Osteoblast (primary cell): Measurements from ENCODE around the gene MYLK2. TPM values are rescaled to one million over a fixed set of nuclear protein-coding genes. Genes with fewer than 3 reads are reported as not detected.
A peak's percentile ranks its signal among the peaks of the same experiment; 100 is the strongest.

Experiments
- DNase-seq: peaks from one replicate; pipeline ENCODE4 v3.0.0; 2011; ENCODE audit warnings: low spot score, mixed read lengths; ENCODE audit not compliant: insufficient read length; ENCODE audit errors: missing footprints
- H2AFZ ChIP-seq: 2 replicates; pipeline ENCODE4 v1.6.0; 2011; ENCODE audit warnings: mild to moderate bottlenecking, low read length
- H3K27ac ChIP-seq: 2 replicates; pipeline ENCODE4 v1.5.1; 2011; ENCODE audit warnings: mild to moderate bottlenecking, low read depth, low read length, moderate library complexity
- H3K27me3 ChIP-seq: 2 replicates; pipeline ENCODE4 v1.6.0; 2012; ENCODE audit warnings: mild to moderate bottlenecking, control low read depth, inconsistent platforms, low read length, moderate library complexity; ENCODE audit not compliant: insufficient read depth
- H3K36me3 ChIP-seq: 2 replicates; pipeline ENCODE4 v1.5.1; 2011; ENCODE audit warnings: mild to moderate bottlenecking, low read length, control low read depth, moderate library complexity; ENCODE audit not compliant: insufficient read depth
- H3K4me1 ChIP-seq: 2 replicates; pipeline ENCODE4 v1.5.1; 2011; ENCODE audit warnings: mild to moderate bottlenecking, low read length, control low read depth, moderate library complexity; ENCODE audit not compliant: insufficient read depth
- H3K4me2 ChIP-seq: 2 replicates; pipeline ENCODE4 v1.6.0; 2011; ENCODE audit warnings: mild to moderate bottlenecking, low read length; ENCODE audit not compliant: insufficient read depth
- H3K4me3 ChIP-seq: fragments of 200-600 bp; sonication (generic); 3 replicates; pipeline ENCODE4 v1.5.1; 2012; ENCODE audit warnings: mild to moderate bottlenecking, low read length, inconsistent platforms; ENCODE audit not compliant: insufficient read depth
- H3K79me2 ChIP-seq: 2 replicates; pipeline ENCODE4 v1.6.0; 2012; ENCODE audit warnings: mild to moderate bottlenecking, low read length, control low read depth, inconsistent platforms; ENCODE audit not compliant: insufficient read depth
- H3K9me3 ChIP-seq: 2 replicates; pipeline ENCODE4 v1.5.1; 2011; ENCODE audit warnings: low read depth, low read length, control low read depth
- H4K20me1 ChIP-seq: 2 replicates; pipeline ENCODE4 v1.6.0; 2012; ENCODE audit warnings: mild to moderate bottlenecking, low read length, control low read depth; ENCODE audit not compliant: insufficient read depth
- total RNA-seq: library from RNA; depleted of rRNA; stranded (reverse); fragments of >200 nt; gene quantifications from 2 replicates; pipeline ENCODE4 v1.2.3, GENCODE V29; 2012
- TF ChIP-seq, protein P1 (sequence below): IDR thresholded peaks from 2 replicates; pipeline ENCODE4 v1.5.1; 2011; ENCODE audit warnings: mild to moderate bottlenecking, low read depth, low read length, moderate library complexity; ENCODE audit errors: extremely low read depth

The MYLK2 gene
- total RNA-seq, 1 donor = 0.36 TPM

DNA sequence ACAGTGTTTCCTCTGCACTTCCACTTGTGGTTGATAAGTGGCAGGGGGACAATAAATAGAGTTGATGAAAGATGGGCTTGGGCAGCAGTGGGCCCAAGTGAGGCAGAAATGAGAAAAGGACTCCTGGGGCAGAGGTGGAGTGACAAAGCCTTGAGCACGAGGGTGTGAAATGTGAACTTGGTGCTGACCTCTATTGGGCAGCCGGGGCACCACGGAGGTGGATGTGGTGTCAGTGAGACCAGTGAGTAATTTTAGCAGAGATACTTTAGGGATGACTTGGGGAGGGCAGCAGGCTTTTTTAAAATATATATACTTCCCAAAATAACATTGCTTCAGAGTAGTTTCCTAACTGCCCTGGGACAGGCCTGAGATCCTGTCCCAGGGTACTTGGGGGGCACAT lies 30.6 kb upstream of the MYLK2 start:
- Histone ChIP-seq H3K4me1 (peaks cover 21% of the 10 kb centered on the region), H3K27ac (peak overlapping the region; percentile 88), H3K27me3 (no peaks in the 10 kb centered on the region), H4K20me1 (no peaks in the 10 kb centered on the region), H3K4me3 (no peak overlapping the region), H3K79me2 (peaks cover 27% of the 10 kb centered on the region), H3K9me3 (no peaks in the 10 kb centered on the region), H3K36me3 (peaks cover 54% of the 10 kb centered on the region), H2AFZ (peak overlapping the region; percentile 58), H3K4me2 (peak overlapping the region; percentile 29)
- DNase-seq = peak; percentile 71
- TF ChIP-seq, protein P1, sequence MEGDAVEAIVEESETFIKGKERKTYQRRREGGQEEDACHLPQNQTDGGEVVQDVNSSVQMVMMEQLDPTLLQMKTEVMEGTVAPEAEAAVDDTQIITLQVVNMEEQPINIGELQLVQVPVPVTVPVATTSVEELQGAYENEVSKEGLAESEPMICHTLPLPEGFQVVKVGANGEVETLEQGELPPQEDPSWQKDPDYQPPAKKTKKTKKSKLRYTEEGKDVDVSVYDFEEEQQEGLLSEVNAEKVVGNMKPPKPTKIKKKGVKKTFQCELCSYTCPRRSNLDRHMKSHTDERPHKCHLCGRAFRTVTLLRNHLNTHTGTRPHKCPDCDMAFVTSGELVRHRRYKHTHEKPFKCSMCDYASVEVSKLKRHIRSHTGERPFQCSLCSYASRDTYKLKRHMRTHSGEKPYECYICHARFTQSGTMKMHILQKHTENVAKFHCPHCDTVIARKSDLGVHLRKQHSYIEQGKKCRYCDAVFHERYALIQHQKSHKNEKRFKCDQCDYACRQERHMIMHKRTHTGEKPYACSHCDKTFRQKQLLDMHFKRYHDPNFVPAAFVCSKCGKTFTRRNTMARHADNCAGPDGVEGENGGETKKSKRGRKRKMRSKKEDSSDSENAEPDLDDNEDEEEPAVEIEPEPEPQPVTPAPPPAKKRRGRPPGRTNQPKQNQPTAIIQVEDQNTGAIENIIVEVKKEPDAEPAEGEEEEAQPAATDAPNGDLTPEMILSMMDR = peak; percentile 48

DNA sequence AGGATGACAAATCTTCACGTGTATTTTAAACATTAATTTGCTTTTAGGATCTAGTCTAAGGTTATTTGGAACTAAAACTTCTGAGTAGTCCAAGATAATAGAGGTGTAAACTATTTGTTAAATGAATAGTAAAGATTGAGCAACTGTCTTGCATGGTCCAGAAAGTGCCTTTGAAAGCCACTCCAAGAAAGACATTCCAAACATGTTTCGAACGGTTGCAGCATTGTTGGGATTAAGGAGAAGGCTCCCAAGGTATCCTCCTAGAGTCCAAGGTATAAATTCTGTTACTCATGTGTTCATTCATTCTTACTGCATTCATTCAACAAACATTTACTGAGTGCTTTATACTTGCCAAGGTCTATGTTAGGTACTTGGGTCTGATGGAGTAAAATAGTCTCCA lies 28.8 kb upstream of the MYLK2 start:
- Histone ChIP-seq H2AFZ (no peak overlapping the region), H3K27me3 (no peaks in the 10 kb centered on the region), H3K27ac (peak overlapping the region; percentile 88), H3K36me3 (peaks cover 48% of the 10 kb centered on the region), H3K9me3 (no peaks in the 10 kb centered on the region), H3K79me2 (peaks cover 32% of the 10 kb centered on the region), H3K4me2 (no peak overlapping the region), H3K4me3 (no peak overlapping the region), H3K4me1 (peaks cover 21% of the 10 kb centered on the region), H4K20me1 (no peaks in the 10 kb centered on the region)
- TF ChIP-seq, protein P1 = no peak
- no peak for DNase-seq

DNA sequence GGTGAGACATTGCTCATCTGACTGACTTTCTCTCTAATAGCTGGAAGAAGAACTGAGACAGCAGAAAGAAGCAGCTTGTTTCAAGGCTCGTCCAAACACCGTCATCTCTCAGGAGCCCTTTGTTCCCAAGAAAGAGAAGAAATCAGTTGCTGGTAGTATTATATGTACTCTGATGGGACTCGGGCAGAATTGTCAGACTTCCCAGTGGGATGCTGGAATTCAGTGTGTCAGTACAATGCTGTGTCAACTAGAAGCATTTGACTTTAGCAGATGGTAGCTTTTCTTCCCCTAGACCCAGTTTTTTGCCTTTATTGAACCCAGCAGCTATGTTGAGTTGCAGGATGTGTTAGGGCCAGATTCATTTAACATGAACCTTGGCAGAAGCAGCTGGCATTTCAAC lies 21.8 kb upstream of the MYLK2 start:
- Histone ChIP-seq H3K27ac (peak overlapping the region; percentile 18), H3K4me3 (no peak overlapping the region), H3K9me3 (no peaks in the 10 kb centered on the region), H3K27me3 (no peaks in the 10 kb centered on the region), H3K4me1 (peaks cover 7% of the 10 kb centered on the region), H2AFZ (peak overlapping the region; percentile 72), H3K79me2 (peaks cover 11% of the 10 kb centered on the region), H3K4me2 (no peak overlapping the region), H3K36me3 (peaks cover 76% of the 10 kb centered on the region), H4K20me1 (no peaks in the 10 kb centered on the region)
- DNase-seq = no peak
- TF ChIP-seq, protein P1 = no peak

GRCh38 chr20:31801508-31801907 lies 17.6 kb upstream of the MYLK2 start:
- H3K36me3 ChIP-seq = peaks cover 71% of the 10 kb centered on the region
- TF ChIP-seq, protein P1 = no peak
- H3K4me2 ChIP-seq = no peak overlapping the region

More at GRCh38 chr20:31801508-31801907, 17.6 kb upstream of the MYLK2 start:
- Histone ChIP-seq H3K27me3 (no peaks in the 10 kb centered on the region), H2AFZ (no peak overlapping the region), H3K9me3 (no peaks in the 10 kb centered on the region), H3K27ac (no peak overlapping the region), H4K20me1 (no peaks in the 10 kb centered on the region), H3K4me1 (peaks cover 7% of the 10 kb centered on the region), H3K79me2 (no peaks in the 10 kb centered on the region), H3K4me3 (no peak overlapping the region)
- DNase-seq = no peak
